ENCODE data around the gene SHROOM4.

DNA sequence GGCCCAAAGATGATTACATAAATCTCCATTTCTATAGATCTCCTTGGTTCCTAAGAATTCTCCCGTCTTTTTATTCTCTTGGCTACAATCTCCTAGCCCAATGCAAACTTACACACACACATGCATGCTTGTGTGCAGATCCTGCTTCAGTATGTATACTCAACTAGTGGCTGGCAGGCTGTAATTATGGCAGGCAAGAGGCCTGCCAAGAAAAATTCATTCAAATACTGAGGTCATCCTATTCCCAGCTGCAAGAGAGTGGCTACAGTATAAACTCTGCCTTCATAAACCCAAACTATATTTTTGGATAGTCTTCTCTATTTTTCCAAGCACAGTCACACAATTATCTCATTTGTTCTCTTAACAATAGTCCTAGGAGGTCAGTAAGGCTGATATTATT lies 95.2 kb downstream of the SHROOM4 start:
- no peak for TF ChIP-seq POLR2A (IDR thresholded peaks at IDR 0.05)
- no peak for TF ChIP-seq CTCF (IDR thresholded peaks at IDR 0.05)

Data from Peyer's patch (tissue), 4 donors.